HT-29 (cell line): ENCODE measurements around the gene RBP2. TPM values are rescaled to one million over a fixed set of nuclear protein-coding genes. Genes with fewer than 3 reads are reported as not detected.

Source experiments
- DNase-seq: peaks from one replicate; pipeline ENCODE4 v3.0.0-alpha.2; 2015; ENCODE audit warnings: low spot score
- total RNA-seq: library from RNA; depleted of rRNA; stranded (reverse); fragments of >200 nt; shearing (Covaris generic); gene quantifications from 2 replicates; pipeline ENCODE4 v1.2.3, GENCODE V29; 2014

RBP2 gene
- total RNA-seq, 1 experiment from 2014 or later: not detected

DNA sequence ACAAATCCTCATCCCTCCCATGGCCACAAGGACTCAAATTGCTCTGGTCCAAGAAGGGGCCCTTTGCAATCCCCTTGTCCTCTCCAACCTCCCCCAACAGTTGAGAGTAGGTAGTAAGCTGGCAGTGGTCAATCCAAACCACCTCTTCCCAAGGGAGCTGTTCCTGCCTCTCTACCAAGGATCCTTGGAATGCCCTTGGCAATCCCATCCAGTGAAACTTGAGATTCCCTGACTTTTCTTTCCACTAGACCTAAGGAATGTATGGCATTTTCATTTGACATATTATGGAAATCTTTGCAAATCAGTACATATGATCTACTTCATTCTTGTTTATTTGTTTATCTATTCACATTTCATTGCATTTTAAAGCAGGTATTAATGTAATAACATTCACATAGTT is 4.8 kb upstream of the RBP2 start:
- DNase-seq: no peak

DNA sequence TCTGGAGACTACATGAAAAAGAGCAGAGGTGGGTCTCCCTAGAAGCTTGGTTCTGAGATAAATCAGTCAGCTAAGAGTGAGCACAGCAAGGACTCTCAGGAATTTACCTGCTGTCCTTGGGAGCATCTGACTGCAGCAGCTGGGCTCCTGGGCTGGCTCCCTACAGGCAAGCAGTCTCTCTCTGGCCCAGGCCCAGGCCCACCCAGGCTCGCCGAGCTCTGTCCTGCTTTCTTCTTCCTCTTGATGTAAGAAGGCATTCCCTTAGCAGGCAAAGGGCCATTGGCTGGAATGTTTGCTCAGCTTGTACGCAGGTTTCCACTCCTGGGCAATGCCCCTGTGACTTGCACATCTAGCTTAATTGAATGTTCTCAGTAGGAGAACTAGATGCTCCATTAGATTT is 4.3 kb upstream of the RBP2 start:
- DNase-seq: no peak

GRCh38 chr3:139477710-139478640 is 1.7 kb upstream of the RBP2 start:
- DNase-seq: no peak

- DNase-seq: no peak
These were observed 3.1 kb downstream of the RBP2 start for GRCh38 chr3:139473155-139473771.

- DNase-seq: no peak
These were observed 3.8 kb downstream of the RBP2 start for GRCh38 chr3:139472380-139473010.

DNA sequence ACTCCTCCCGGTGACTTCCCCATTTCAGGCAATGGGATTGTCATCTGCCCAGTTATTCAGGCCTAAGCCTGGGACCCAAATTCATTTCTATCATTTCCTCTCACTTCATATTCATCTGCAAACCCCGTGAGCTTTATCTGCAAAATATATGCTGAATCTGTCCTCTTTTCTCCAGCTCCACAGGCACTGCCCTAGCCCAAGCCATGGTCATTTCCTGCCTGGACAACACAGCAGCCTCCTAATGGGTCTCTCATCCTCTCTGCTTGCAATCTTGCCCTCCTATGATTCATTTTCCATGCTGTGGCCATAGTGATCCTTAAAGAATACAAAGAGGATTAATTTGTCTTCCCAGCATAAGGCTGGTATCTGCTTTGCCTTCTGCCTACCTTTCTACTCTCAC is 6.1 kb downstream of the RBP2 start:
- no peak for DNase-seq

GRCh38 chr3:139468399-139468798 is 7.9 kb downstream of the RBP2 start:
- no peak for DNase-seq

DNA sequence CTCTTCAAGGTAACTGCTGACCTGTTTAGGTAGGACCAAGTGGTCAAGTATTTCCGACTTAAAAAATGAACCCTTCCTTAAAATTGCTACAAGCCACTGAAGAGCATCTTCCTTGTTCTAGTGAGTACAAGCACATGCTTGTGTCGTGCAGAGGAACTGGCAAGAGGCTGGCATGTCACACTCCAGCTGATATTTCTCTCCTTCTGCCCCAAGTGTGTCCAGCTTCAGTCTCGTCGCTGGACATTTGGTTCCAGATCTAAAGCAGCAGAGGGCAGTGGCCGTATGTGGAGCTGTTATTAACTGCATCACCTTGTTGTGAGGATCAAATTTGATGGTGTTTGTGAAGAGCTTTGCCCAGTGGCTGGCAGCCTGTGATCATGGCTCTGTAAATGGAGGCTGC is 10.0 kb downstream of the RBP2 start:
- DNase-seq: no peak

- no peak for DNase-seq
These were observed 10.7 kb downstream of the RBP2 start for GRCh38 chr3:139465636-139466035.

- DNase-seq: no peak
These were observed 12.8 kb downstream of the RBP2 start for GRCh38 chr3:139463466-139463865.

- DNase-seq: no peak
These were observed 15.8 kb downstream of the RBP2 start for GRCh38 chr3:139460529-139460928.

DNA sequence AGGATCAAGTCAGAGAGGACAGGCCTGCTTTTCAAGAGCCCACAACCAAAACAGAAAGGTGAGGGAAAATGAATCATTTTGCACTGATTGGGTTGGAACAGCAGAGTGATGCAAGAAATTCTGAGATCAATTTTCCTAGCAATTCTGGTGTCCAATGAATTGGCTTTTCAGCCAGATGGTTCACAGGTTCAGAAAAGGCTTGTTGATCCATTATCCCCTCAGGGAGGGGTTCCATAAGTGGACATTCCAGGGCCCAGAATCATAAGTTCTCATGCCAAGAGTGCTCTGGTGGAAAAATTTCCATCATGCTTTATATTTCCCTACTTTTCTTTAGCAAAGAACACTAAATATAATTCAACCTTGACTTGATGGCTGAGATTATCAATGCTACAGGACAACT is 16.2 kb downstream of the RBP2 start:
- DNase-seq: no peak

DNA sequence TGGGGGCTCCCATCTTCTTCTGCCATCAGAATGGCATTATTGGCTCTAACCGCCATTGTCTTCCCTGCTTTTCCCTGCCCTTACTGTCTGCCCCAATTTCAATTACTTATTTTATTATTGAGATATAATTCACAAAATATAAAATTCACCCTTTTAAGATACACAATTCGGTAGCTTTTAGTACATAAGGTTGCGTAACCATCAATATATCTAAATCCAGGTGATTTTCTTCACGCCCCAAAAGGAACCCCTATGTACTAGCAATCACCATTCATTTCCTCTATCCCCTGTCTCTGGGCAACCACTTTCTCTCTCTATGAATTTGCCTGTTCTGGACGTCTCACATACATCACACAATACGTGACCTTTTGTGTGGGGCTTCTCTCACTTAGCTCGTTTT is 18.0 kb downstream of the RBP2 start:
- no peak for DNase-seq

- no peak for DNase-seq
These were observed 19.2 kb downstream of the RBP2 start for GRCh38 chr3:139457066-139457465.

- no peak for DNase-seq
These were observed 19.9 kb downstream of the RBP2 start for GRCh38 chr3:139456386-139456785.

GRCh38 chr3:139455855-139456254 is 20.5 kb downstream of the RBP2 start:
- DNase-seq: no peak

DNA sequence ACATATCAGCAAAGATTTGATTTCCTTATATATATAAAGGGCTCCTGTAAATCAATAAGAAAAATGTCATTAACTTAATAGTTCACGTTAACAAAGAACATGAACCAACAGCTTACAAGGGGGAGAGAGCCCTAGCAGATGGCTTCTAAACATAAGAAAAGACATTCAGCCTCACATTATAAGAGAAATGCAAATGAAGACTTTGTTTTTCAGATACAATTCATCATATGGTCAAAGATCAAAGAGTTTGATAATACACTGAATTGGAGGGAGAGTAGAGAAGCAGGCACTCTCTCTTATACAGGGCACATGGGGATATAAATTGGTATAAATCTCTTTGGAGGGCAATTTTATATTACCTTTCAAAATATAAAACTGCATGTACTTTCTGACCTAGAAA is 21.1 kb downstream of the RBP2 start:
- no peak for DNase-seq

DNA sequence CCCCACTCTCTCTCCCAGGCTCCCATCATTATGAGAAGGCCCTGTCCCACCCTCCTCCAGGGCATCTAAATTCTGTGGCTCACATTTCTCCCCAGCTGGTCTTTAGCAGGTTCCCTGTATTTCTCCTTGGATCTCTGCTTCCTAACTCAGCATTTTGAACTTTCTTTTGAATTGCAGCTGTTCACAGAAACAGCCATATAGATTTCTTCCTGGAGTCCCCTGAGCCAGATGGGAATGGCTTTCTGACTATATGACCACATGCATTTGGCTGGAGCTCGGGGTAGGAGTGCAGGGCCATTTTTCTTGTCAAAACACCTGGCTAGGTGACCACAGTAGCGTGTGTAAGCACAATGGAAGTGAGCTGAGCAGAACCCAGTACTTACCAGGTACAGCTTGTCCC is 22.0 kb downstream of the RBP2 start:
- DNase-seq: no peak

DNA sequence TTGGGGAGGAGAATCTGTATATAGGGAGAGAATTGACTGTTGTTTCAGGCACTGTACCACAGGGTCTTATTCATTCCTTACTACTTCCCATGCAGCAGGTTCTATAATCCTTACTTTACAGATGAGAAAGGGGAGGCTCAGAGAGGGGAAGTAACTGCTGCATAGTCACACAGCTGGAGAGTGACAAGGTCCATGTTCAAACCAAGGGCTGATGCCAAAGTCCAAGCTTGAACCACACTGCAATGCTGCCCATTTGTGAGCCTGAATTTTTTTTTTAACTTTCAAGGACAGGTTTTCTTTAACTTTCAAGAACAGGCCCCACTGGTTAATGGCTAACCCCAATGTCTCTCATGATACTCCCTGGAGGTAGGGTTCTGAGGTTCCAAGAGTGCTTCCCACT is 26.2 kb downstream of the RBP2 start:
- DNase-seq: no peak

DNA sequence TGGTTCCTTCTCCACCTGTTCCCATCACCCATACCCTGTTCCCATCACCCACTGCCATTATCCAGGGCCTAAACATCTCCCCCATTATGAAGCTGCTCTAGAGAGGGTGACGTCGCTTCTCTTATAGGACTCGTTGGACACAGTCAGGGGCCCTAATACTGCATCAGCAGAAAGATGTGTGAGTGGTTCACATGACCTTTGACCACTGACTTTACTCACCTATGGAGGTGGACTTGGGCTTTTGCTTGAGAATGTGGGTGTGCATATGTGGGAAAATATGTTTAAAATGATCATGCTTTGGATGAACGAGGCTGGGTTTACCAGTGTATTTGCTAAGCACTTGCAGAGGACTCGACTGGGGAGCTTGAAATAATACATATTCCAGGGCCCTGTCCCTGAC is 26.8 kb downstream of the RBP2 start:
- DNase-seq: no peak

GRCh38 chr3:139448104-139448503 is 28.2 kb downstream of the RBP2 start:
- DNase-seq: no peak

DNA sequence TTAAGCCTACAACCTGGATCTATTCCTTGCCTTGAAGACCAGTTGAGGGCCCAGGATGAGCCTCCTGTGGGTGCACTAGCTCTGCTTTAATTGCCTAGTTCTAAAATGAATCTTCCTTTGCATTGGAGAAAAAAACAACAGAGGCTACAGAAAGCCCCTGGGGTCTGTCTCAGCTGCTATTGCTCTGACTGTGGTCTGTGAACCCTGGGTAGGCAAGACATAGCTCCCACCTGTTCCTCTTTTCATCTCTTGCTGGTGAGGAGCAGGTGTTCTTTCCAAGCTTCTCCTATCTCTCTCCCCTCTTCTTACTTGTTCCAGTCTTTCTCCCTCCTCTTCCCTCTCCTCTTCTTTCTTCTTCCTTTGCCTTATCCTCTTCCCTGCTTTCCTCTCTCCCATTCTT is 28.8 kb downstream of the RBP2 start:
- no peak for DNase-seq

GRCh38 chr3:139444446-139444845 is 31.9 kb downstream of the RBP2 start:
- no peak for DNase-seq
